GM12865 (cell line): Measurements from ENCODE around the gene ZHX3.

Source experiments
- DNase-seq: peaks from one replicate; pipeline ENCODE4 v3.0.0; 2010; ENCODE audit warnings: low read depth
- H3K4me3 ChIP-seq: 2 replicates; pipeline ENCODE4 v1.5.1; 2011; ENCODE audit warnings: mild to moderate bottlenecking, low read depth, low read length, control low read depth
- CTCF ChIP-seq: IDR thresholded peaks from 2 replicates; pipeline ENCODE4 v1.5.1; 2011; ENCODE audit warnings: low read length, control low read depth, low read depth, inconsistent platforms; ENCODE audit not compliant: insufficient read depth; ENCODE audit errors: missing control alignments

Gene ZHX3

GRCh38 chr20:41256516-41256915 lies 61.0 kb downstream of the ZHX3 start:
- no peak for TF ChIP-seq CTCF

GRCh38 chr20:41255655-41256054 lies 61.9 kb downstream of the ZHX3 start:
- no peak overlapping the region for H3K4me3 ChIP-seq
- TF ChIP-seq CTCF = no peak
- no peak for DNase-seq

More at GRCh38 chr20:41256516-41256915, 61.0 kb downstream of the ZHX3 start:
- DNase-seq = no peak
- H3K4me3 ChIP-seq = no peak overlapping the region

- TF ChIP-seq CTCF = peak; percentile 8
- peak; percentile 52 for DNase-seq
- no peak overlapping the region for H3K4me3 ChIP-seq
These were observed 67.9 kb downstream of the ZHX3 start for GRCh38 chr20:41249411-41250281.

- DNase-seq = no peak
- TF ChIP-seq CTCF = no peak
- no peak overlapping the region for H3K4me3 ChIP-seq
These were observed 69.0 kb downstream of the ZHX3 start for GRCh38 chr20:41248368-41249024.

- H3K4me3 ChIP-seq = no peak overlapping the region
- TF ChIP-seq CTCF = no peak
- no peak for DNase-seq
These were observed 69.8 kb downstream of the ZHX3 start for GRCh38 chr20:41247523-41248367.

- TF ChIP-seq CTCF = no peak
- DNase-seq = peak; percentile 4
- no peak overlapping the region for H3K4me3 ChIP-seq
These were observed 72.3 kb downstream of the ZHX3 start for GRCh38 chr20:41245086-41245707.
